Type B pancreatic cell (in vitro differentiated cells): ENCODE results near the gene LRRC1. TPM values are rescaled to one million over a fixed set of nuclear protein-coding genes. Genes with fewer than 3 reads are reported as not detected.

Source experiments
- DNase-seq: peaks from one replicate; pipeline ENCODE4 v3.0.0; 2021; ENCODE audit warnings: mixed read lengths; ENCODE audit not compliant: unreplicated experiment; ENCODE audit errors: extremely low spot score
- H3K27ac Mint-ChIP-seq: 2 replicates; pipeline ENCODE4 v1.8.0; 2021; ENCODE audit warnings: mild to moderate bottlenecking, mixed read lengths
- H3K27me3 Mint-ChIP-seq: 2 replicates; pipeline ENCODE4 v1.8.0; 2021; ENCODE audit warnings: mixed read lengths
- H3K36me3 Mint-ChIP-seq: 2 replicates; pipeline ENCODE4 v1.8.0; 2021; ENCODE audit warnings: mixed read lengths
- H3K4me1 Mint-ChIP-seq: one replicate; pipeline ENCODE4 v1.8.0; 2021; ENCODE audit warnings: mixed read lengths; ENCODE audit not compliant: unreplicated experiment
- H3K4me3 Mint-ChIP-seq: 2 replicates; pipeline ENCODE4 v1.8.0; 2021; ENCODE audit warnings: mild to moderate bottlenecking, mixed read lengths
- H3K9me3 Mint-ChIP-seq: 2 replicates; pipeline ENCODE4 v1.8.0; 2021; ENCODE audit warnings: mixed read lengths
- total RNA-seq: library from RNA; stranded (reverse); gene quantifications from 2 replicates; pipeline ENCODE4 v1.2.1, GENCODE V29; 2021; ENCODE audit warnings: low replicate concordance
- TF ChIP-seq, protein P1 (sequence below): fragments of 200-600 bp; sonication (generic); conservative IDR thresholded peaks from 2 replicates; pipeline ENCODE4 v1.5.0; 2021; ENCODE audit warnings: antibody characterized with exemption, mild to moderate bottlenecking

LRRC1 gene
- total RNA-seq, 1 donor from 2014 or later: 28.9 TPM

DNA sequence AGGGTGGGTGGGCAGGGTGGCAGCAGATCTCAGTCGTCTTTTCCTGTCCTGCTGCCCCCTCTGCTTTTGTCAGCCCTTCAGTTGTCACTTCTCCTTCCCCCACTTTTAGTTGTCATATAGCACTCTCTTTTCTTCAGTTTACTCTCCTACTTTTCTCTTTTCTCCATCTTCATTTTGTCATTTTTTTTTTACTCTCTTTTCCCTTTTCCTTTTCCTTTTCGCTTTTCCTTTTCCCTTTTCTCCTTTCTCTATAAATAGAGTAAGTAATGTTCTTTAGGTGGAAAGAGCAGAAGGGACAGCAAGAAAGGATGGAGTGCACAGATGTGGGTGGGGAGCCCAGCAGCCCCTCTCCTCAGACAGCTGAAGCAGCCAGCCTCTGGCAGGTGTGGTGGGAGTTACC, 108.6 kb downstream of the LRRC1 start:
- no peak for DNase-seq
- Mint-ChIP-seq H3K27me3 (no peaks in the 10 kb centered on the region), H3K9me3 (no peaks in the 10 kb centered on the region), H3K4me1 (peaks cover 3% of the 10 kb centered on the region), H3K4me3 (no peak overlapping the region), H3K27ac (no peak overlapping the region), H3K36me3 (peaks cover 24% of the 10 kb centered on the region)
- TF ChIP-seq, protein P1, sequence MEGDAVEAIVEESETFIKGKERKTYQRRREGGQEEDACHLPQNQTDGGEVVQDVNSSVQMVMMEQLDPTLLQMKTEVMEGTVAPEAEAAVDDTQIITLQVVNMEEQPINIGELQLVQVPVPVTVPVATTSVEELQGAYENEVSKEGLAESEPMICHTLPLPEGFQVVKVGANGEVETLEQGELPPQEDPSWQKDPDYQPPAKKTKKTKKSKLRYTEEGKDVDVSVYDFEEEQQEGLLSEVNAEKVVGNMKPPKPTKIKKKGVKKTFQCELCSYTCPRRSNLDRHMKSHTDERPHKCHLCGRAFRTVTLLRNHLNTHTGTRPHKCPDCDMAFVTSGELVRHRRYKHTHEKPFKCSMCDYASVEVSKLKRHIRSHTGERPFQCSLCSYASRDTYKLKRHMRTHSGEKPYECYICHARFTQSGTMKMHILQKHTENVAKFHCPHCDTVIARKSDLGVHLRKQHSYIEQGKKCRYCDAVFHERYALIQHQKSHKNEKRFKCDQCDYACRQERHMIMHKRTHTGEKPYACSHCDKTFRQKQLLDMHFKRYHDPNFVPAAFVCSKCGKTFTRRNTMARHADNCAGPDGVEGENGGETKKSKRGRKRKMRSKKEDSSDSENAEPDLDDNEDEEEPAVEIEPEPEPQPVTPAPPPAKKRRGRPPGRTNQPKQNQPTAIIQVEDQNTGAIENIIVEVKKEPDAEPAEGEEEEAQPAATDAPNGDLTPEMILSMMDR: no peak

DNA sequence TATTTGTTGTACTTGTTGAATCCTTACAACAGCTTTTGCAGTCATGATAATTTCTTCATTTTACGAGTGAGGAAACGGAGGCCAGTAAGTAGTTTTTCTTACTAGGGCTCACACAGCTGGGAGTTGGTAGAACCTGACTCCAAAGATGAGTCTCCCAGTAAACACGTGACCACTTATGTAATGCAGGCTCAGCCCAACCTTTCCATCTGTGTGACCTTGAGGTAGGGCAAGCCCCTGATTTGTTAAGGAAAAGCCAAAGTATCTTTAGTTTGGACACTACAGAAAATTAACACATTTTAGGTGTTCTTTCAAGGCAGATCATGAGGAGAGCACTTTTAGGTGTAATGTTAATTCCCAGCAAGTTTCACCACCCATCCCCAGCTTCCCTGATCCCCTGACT, 111.3 kb downstream of the LRRC1 start:
- H3K27me3 Mint-ChIP-seq: no peaks in the 10 kb centered on the region
- TF ChIP-seq, protein P1: no peak
- H3K9me3 Mint-ChIP-seq: no peaks in the 10 kb centered on the region
- DNase-seq: no peak
- H3K4me1 Mint-ChIP-seq: peaks cover 7% of the 10 kb centered on the region
- no peak overlapping the region for H3K4me3 Mint-ChIP-seq
- H3K36me3 Mint-ChIP-seq: peaks cover 18% of the 10 kb centered on the region
- H3K27ac Mint-ChIP-seq: peak overlapping the region; percentile 29

DNA sequence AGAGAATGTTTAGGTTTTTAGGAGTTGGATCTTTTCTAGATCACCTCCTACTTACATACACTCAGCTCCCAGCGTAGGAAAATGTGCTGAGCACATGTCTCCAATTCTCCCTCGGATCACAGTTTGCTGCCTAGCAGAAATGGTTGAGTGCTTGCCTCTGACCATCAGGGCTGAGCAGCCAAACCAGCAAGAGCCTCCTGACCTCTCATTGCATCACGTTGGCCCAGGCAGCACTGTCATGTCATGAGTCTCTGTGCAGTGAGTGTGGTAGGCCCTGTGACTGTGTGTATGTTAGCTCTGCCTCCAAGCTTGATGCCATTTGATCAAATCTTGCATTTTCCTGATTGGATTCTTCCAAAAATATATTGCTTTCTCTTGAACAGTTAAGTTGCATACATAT, 112.0 kb downstream of the LRRC1 start:
- Mint-ChIP-seq H3K4me3 (no peak overlapping the region), H3K27me3 (no peaks in the 10 kb centered on the region), H3K9me3 (no peaks in the 10 kb centered on the region), H3K4me1 (peaks cover 7% of the 10 kb centered on the region), H3K27ac (peak overlapping the region; percentile 18), H3K36me3 (peaks cover 18% of the 10 kb centered on the region)
- no peak for DNase-seq
- TF ChIP-seq, protein P1: no peak

DNA sequence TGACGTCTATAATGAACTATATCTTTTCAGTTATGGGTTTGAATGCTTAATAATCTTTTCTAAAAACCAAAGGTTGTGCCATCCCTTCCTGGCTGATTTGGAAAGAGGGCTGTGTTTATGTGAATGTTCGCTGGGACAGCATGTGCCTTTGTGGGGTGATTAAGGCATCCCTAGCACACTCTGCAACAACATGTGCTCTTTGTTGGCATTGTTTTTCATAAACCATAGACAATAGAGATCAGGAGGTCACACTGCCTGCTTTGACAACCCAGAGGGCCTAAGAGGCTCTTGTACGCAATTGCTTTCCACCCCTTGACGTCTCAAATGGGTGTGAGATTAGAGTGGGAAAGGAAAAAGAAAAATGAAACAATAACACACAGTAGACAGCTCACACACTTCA, 116.0 kb downstream of the LRRC1 start:
- Mint-ChIP-seq H3K4me3 (no peak overlapping the region), H3K27ac (no peak overlapping the region), H3K27me3 (no peaks in the 10 kb centered on the region), H3K9me3 (no peaks in the 10 kb centered on the region), H3K4me1 (peaks cover 19% of the 10 kb centered on the region), H3K36me3 (peaks cover 15% of the 10 kb centered on the region)
- no peak for DNase-seq
- TF ChIP-seq, protein P1: no peak

DNA sequence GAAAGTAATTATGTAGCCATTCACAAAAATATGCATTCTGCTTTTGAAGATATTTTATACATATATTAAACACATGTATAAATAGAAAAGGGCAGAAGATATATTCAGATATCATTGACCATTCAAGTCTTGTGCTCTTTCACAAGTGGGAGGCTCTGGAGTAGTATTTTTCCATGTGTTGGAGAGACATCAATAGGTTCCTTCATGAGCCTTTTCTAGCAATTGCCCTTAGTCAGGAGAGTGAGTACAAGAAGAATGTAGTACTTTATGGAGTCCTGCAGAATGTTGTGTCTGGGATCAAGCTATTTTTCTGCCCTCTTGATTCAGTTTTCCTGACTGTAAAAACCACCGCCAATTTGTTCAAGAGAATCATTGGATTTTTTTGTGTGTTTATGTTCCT, 117.9 kb downstream of the LRRC1 start:
- Mint-ChIP-seq H3K4me3 (no peak overlapping the region), H3K27me3 (no peaks in the 10 kb centered on the region), H3K27ac (no peak overlapping the region), H3K36me3 (peaks cover 10% of the 10 kb centered on the region), H3K4me1 (peaks cover 15% of the 10 kb centered on the region), H3K9me3 (no peaks in the 10 kb centered on the region)
- DNase-seq: no peak
- TF ChIP-seq, protein P1: no peak

DNA sequence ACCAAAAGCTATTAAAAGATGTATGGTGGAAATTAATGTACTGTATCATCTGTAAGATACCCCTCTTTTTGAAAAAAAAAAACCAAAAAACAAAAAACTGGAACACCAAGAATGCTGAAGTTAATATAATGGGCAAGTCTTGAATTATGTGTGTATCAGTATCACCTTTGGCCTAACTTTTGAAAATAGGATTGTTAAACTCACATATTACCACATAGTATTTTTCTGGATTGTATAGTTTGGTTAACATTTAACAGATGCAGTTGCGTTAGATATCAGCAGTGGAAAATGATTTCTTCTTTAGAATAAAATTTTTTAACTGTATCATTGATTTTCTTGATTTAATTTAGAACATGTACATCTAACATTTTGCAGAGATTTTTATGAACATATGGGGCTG, 118.5 kb downstream of the LRRC1 start:
- H3K27me3 Mint-ChIP-seq: no peaks in the 10 kb centered on the region
- DNase-seq: no peak
- peaks cover 15% of the 10 kb centered on the region for H3K4me1 Mint-ChIP-seq
- no peaks in the 10 kb centered on the region for H3K9me3 Mint-ChIP-seq
- no peak overlapping the region for H3K27ac Mint-ChIP-seq
- TF ChIP-seq, protein P1: no peak
- no peak overlapping the region for H3K4me3 Mint-ChIP-seq
- H3K36me3 Mint-ChIP-seq: peaks cover 10% of the 10 kb centered on the region
